GM12878 (cell line): ENCODE data around the gene TRAPPC6A. TPM values are rescaled to one million over a fixed set of nuclear protein-coding genes. Genes with fewer than 3 reads are reported as not detected.

Source experiments
- ATAC-seq: fragments of 200-7000 bp; cut with Tn5 transposase; 3 replicates; pipeline ENCODE4 v1.9.1; 2020; ENCODE audit warnings: mild to moderate bottlenecking, moderate library complexity
- BruUV-seq: library from RNA; stranded (reverse); fragments of 400-500 nt; replicated peaks from 2 replicates; lab custom pipeline; 2021; lab: Mats Ljungman, UMichigan
- CTCF ChIA-PET: fragments of 300-600 bp; sonication (Branson Sonifier 250); formaldehyde crosslinking; extraction: SDS; loops from one replicate; lab custom pipeline; 2021; ENCODE audit warnings: inconsistent platforms; lab: Yijun Ruan, JAX
- POLR2A ChIA-PET: fragments of 350-600 bp; formaldehyde crosslinking; extraction: SDS; loops from one replicate; lab custom pipeline; 2021; ENCODE audit warnings: inconsistent platforms; lab: Charles Lee
- RAD21 ChIA-PET: fragments of 300-600 bp; sonication (Branson Sonifier 250); formaldehyde crosslinking; loops from one replicate; lab custom pipeline; 2023; ENCODE audit warnings: antibody characterized with exemption; ENCODE audit not compliant: unreplicated experiment; lab: Charles Lee
- SMC1A ChIA-PET: fragments of 300-600 bp; sonication (Branson Sonifier 250); formaldehyde crosslinking; loops from one replicate; lab custom pipeline; 2023; ENCODE audit not compliant: unreplicated experiment, uncharacterized antibody; lab: Charles Lee
- DNase-seq: peaks from one replicate; pipeline ENCODE4 v3.0.0-alpha.2; 2011; ENCODE audit warnings: low read depth, low spot score
- FAIRE-seq: peaks from 3 replicates; lab custom pipeline; 2011; peaks lifted over from hg19 to GRCh38; lab: Jason Lieb, UNC
- H2AFZ ChIP-seq: 2 replicates; pipeline ENCODE4 v1.6.0; 2011; ENCODE audit warnings: low read depth, low read length, control low read depth; ENCODE audit not compliant: control insufficient read depth
- H3K27ac ChIP-seq: 2 replicates; pipeline ENCODE4 v1.5.1; 2011; ENCODE audit warnings: control low read depth; ENCODE audit not compliant: control insufficient read depth, insufficient read depth
- H3K27me3 ChIP-seq, 2 experiments: replicated peaks in 1 of 2; 2 replicates each; pipeline versions ENCODE4 v1.6.0 to v1.6.1; 2011; ENCODE audit warnings: low read length in 1 of 2; ENCODE audit not compliant: control insufficient read depth in 2 of 2, insufficient read depth in 2 of 2
- H3K36me3 ChIP-seq, 2 experiments: 2 replicates each; pipeline ENCODE4 v1.5.1; 2011; ENCODE audit warnings: low read length in 1 of 2; ENCODE audit not compliant: control insufficient read depth in 2 of 2, insufficient read depth in 2 of 2
- H3K4me1 ChIP-seq: 2 replicates; pipeline ENCODE4 v1.6.1; 2011; ENCODE audit warnings: mild to moderate bottlenecking, low read length, moderate library complexity, mixed read lengths; ENCODE audit not compliant: control insufficient read depth, insufficient read depth
- H3K4me2 ChIP-seq: 2 replicates; pipeline ENCODE4 v1.6.0; 2011; ENCODE audit warnings: control low read depth; ENCODE audit not compliant: control insufficient read depth, insufficient read depth
- H3K4me3 ChIP-seq: fragments of 200-600 bp; sonication (generic); 2 replicates; pipeline ENCODE4 v1.5.1; 2016
- H3K79me2 ChIP-seq: 2 replicates; pipeline ENCODE4 v1.6.0; 2011; ENCODE audit warnings: low read length; ENCODE audit not compliant: control insufficient read depth, insufficient read depth
- H3K9ac ChIP-seq: 2 replicates; pipeline ENCODE4 v1.8.0; 2011; ENCODE audit warnings: low read length, control low read depth, mixed read lengths; ENCODE audit not compliant: control insufficient read depth, insufficient read depth
- H3K9me3 ChIP-seq: replicated peaks from 3 replicates; pipeline ENCODE4 v1.5.1; 2011; ENCODE audit warnings: mild to moderate bottlenecking, low read length; ENCODE audit not compliant: control insufficient read depth, insufficient read depth
- H4K20me1 ChIP-seq: 2 replicates; pipeline ENCODE4 v1.6.0; 2011; ENCODE audit not compliant: control insufficient read depth, insufficient read depth
- CHD2 ChIP-seq: IDR thresholded peaks from 2 replicates; pipeline ENCODE4 v1.6.1; 2011; ENCODE audit warnings: low read depth, low read length, improper control_type of control experiment, borderline replicate concordance
- EZH2 ChIP-seq: IDR thresholded peaks from 2 replicates; pipeline ENCODE4 v1.6.1; 2012; ENCODE audit warnings: low read depth, mild to moderate bottlenecking, control low read depth, inconsistent platforms, low read length, borderline replicate concordance; ENCODE audit not compliant: control insufficient read depth
- HDGF ChIP-seq: fragments of 450-650 bp; IDR thresholded peaks from 2 replicates; pipeline ENCODE4 v1.6.1; 2016; ENCODE audit warnings: antibody characterized with exemption
- HSF1 ChIP-seq: fragments of 150-350 bp; IDR thresholded peaks from 2 replicates; pipeline ENCODE4 v1.6.1; 2014; ENCODE audit warnings: mild to moderate bottlenecking, low read depth, low read length
- IKZF2 ChIP-seq, 2 experiments: fragments of 450-650 bp; IDR thresholded peaks; 2 replicates each; pipeline ENCODE4 v1.6.1; 2017; ENCODE audit warnings: mild to moderate bottlenecking in 2 of 2, moderate library complexity in 2 of 2
- IRF4 ChIP-seq: IDR thresholded peaks from 2 replicates; pipeline ENCODE4 v1.6.1; 2011; ENCODE audit warnings: low read depth, low read length
- MEF2A ChIP-seq: IDR thresholded peaks from 2 replicates; pipeline ENCODE4 v1.6.1; 2011; ENCODE audit warnings: low read depth, mild to moderate bottlenecking, low read length, moderate library complexity; ENCODE audit not compliant: insufficient read depth
- MYB ChIP-seq: fragments of 150-350 bp; IDR thresholded peaks from 2 replicates; pipeline ENCODE4 v1.6.1; 2014; ENCODE audit warnings: mild to moderate bottlenecking, low read depth, low read length, borderline replicate concordance
- STAT3 ChIP-seq: IDR thresholded peaks from 2 replicates; pipeline ENCODE4 v1.6.1; 2011; ENCODE audit warnings: low read depth, low read length, improper control_type of control experiment
- TBL1XR1 ChIP-seq: IDR thresholded peaks from 2 replicates; pipeline ENCODE4 v1.6.1; 2012; ENCODE audit warnings: low read depth, low read length, improper control_type of control experiment
- ZNF217 ChIP-seq: fragments of 450-650 bp; IDR thresholded peaks from 2 replicates; pipeline ENCODE4 v1.6.1; 2017; ENCODE audit warnings: antibody characterized with exemption, mild to moderate bottlenecking
- ZNF274 ChIP-seq: IDR thresholded peaks from one replicate; pipeline ENCODE4 v1.8.0; 2011; ENCODE audit not compliant: insufficient read length, insufficient read depth
- WGBS: methylation state at CpG from one replicate; pipeline ENCODE4 v1.1.6; 2016; ENCODE audit warnings: low lambda C conversion rate; ENCODE audit not compliant: insufficient replicate concordance, insufficient coverage; ENCODE audit errors: missing lambda C conversion rate; 5-methylcytosine and 5-hydroxymethylcytosine counted together
- in situ Hi-C: fragments of 300-500 bp; cut with MboI; formaldehyde crosslinking; loops from 9 replicates; pipeline ENCODE4 v1.14.3; 2018; ENCODE audit warnings: mixed read lengths
- intact Hi-C: fragments of 100-400 bp; cut with micrococcal nuclease; formaldehyde crosslinking; loops from one replicate; pipeline ENCODE4 v1.14.2; 2022; ENCODE audit not compliant: unreplicated experiment
- polyA plus RNA-seq, 11 experiments: library from polyadenylated mRNA; depleted of rRNA in 4 of 11; unstranded in 6 of 11; stranded (reverse) in 5 of 11; fragments of >200 nt; fragmentation: Nextera tagmentation in 4 of 11; fragmentation: Illumina TruSeq in 1 of 11; extraction: Ambion mirVana in 4 of 11; extraction: Trizol in 1 of 11; gene quantifications; 1 replicate in 1 of 11; 2 replicates in 10 of 11; pipeline versions ENCODE4 v1.2.1 to v1.2.3, GENCODE V29; 2011 to 2016; ENCODE audit warnings: inconsistent platforms in 2 of 11, missing spikeins in 2 of 11, low read depth in 1 of 11
- total RNA-seq, 4 experiments: library from RNA; depleted of rRNA in 3 of 4; stranded (reverse); fragments of >200 nt in 3 of 4; fragmentation: Illumina TruSeq in 1 of 4; extraction: Trizol in 1 of 4; gene quantifications; 2 replicates each; pipeline versions ENCODE4 v1.2.1 to v1.2.3, GENCODE V29; 2013 to 2021
- TF ChIP-seq, protein P1 (sequence below): fragments of 450-650 bp; formaldehyde crosslinking; IDR thresholded peaks from 2 replicates; pipeline ENCODE4 v1.4.0; 2022; ENCODE audit warnings: mild to moderate bottlenecking, moderate library complexity

Gene TRAPPC6A
- total and polyA plus RNA-seq, 10 of the 15 experiments (the other 5 are each of a cell fraction or from before 2014, with no cell fraction given): 1.8 to 83.9 (median 35.8) TPM

DNA sequence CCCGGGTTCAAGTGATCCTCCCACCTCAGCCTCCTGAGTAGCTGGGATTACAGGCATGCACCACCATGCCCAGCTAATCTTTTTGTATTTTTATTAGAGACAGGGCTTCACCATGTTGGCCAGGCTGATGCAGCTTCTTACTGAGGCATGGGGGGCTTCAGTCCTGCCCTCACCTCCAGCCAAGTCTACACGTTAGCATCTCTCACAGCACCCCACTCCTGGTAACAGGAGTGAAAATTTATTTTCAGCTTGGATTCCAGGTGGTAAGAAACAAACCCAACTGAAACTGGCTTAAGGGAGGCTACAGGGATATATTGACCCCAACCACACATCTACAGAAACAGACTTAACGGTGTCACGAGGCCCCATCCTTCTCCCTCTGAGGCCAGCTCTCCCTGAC lies 27.9 kb downstream of the TRAPPC6A start (continued):
- TF ChIP-seq, protein P1, sequence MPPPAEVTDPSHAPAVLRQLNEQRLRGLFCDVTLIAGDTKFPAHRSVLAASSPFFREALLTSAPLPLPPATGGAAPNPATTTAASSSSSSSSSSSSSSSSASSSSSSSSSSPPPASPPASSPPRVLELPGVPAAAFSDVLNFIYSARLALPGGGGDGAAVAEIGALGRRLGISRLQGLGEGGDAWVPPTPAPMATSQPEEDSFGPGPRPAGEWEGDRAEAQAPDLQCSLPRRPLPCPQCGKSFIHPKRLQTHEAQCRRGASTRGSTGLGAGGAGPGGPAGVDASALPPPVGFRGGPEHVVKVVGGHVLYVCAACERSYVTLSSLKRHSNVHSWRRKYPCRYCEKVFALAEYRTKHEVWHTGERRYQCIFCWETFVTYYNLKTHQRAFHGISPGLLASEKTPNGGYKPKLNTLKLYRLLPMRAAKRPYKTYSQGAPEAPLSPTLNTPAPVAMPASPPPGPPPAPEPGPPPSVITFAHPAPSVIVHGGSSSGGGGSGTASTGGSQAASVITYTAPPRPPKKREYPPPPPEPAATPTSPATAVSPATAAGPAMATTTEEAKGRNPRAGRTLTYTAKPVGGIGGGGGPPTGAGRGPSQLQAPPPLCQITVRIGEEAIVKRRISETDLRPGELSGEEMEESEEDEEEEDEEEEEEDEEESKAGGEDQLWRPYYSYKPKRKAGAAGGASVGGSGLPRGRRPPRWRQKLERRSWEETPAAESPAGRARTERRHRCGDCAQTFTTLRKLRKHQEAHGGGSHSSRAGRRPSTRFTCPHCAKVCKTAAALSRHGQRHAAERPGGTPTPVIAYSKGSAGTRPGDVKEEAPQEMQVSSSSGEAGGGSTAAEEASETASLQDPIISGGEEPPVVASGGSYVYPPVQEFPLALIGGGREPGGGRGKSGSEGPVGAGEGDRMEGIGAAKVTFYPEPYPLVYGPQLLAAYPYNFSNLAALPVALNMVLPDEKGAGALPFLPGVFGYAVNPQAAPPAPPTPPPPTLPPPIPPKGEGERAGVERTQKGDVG: no peak
- TF ChIP-seq ZNF274: no peak
- no peak for TF ChIP-seq HDGF
- TF ChIP-seq IRF4: no peak
- TF ChIP-seq CHD2: no peak
- TF ChIP-seq IKZF2 (IDR thresholded peaks at IDR 0.05): no peak

DNA sequence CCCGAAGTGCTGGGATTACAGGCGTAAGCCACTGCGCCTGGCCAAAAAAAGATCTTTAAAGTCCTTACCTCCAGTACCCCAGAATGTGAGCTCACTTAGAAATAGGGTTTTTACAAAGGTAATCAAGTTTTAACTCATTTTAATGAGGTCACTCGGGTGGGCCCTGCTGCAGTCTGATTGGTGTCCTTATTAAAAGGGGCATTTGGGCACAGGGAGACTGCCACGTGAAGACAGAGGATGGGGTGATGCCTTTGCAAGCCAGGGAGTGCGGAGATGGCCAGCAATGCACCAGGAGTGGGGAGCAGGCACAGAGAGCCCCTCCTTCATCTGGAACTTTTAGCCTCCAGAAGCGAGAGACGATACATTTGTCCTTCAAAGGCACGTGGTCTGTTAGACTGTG lies 28.9 kb downstream of the TRAPPC6A start:
- no peak overlapping the region for H3K27ac ChIP-seq
- H3K4me2 ChIP-seq: no peak overlapping the region
- ChIA-PET SMC1A (interaction anchor here (1.0 kb wide), 1 partner anchor 89 kb away, joined by 3 read pairs; no protein-coding TSS in a partner anchor), RAD21 (no interaction called here), CTCF (interaction anchor here (1.0 to 1.6 kb wide), 3 partner anchors 16 to 186 kb away, joined by 3 to 4 read pairs (median 3); no protein-coding TSS in a partner anchor), POLR2A (no interaction called here)
- peaks cover 0 to 14% of the 10 kb centered on the region in 2 experiments; a peak in 3 of 4 replicates for H3K36me3 ChIP-seq
- H3K9me3 ChIP-seq: no peaks in the 10 kb centered on the region; the same call in 2 of the 3 replicates
- no peak overlapping the region for H3K4me3 ChIP-seq
- H3K4me1 ChIP-seq: peaks cover 14% of the 10 kb centered on the region
- DNase-seq: no peak
- no peak for FAIRE-seq
- H3K27me3 ChIP-seq: peaks cover 5 to 9% of the 10 kb centered on the region in 2 experiments; a peak in 3 of 4 replicates
- ATAC-seq: no peak
- no peaks in the 10 kb centered on the region for H3K79me2 ChIP-seq
- intact Hi-C loops (no loop called here), in situ Hi-C loops (no loop called here)
- no peak overlapping the region for H3K9ac ChIP-seq
- WGBS: 76% methylated on average over 9 of the region's 9 CpGs
- no peaks in the 10 kb centered on the region for H4K20me1 ChIP-seq
- BruUV-seq: no TSS peak
- no peak overlapping the region for H2AFZ ChIP-seq
- TF ChIP-seq MEF2A: no peak
- TF ChIP-seq TBL1XR1: no peak
- TF ChIP-seq MYB: no peak
- no peak for TF ChIP-seq ZNF217
- no peak for TF ChIP-seq STAT3
- TF ChIP-seq EZH2: no peak
- TF ChIP-seq HSF1: no peak
